ENCODE results near the gene PDE1A.

DNA sequence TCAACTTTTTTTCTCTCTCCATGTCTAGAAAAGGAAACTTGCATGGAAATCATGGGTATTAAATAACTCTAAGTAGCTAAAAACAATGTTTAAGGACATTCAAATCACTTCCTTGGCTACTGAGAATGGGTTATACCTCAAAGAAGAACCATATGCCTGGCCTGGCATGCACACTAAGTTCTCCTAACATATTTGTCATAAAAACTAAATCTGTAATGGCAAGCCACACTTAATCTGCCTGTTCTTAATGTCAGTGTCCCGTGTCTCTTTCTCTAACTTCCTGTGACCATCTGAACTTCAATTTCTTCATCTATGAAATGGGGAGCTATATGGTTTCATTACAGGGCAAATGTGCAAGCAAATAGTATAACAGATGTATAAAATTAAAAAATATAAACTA, 11.1 kb downstream of the PDE1A start:
- TF ChIP-seq, protein P1, sequence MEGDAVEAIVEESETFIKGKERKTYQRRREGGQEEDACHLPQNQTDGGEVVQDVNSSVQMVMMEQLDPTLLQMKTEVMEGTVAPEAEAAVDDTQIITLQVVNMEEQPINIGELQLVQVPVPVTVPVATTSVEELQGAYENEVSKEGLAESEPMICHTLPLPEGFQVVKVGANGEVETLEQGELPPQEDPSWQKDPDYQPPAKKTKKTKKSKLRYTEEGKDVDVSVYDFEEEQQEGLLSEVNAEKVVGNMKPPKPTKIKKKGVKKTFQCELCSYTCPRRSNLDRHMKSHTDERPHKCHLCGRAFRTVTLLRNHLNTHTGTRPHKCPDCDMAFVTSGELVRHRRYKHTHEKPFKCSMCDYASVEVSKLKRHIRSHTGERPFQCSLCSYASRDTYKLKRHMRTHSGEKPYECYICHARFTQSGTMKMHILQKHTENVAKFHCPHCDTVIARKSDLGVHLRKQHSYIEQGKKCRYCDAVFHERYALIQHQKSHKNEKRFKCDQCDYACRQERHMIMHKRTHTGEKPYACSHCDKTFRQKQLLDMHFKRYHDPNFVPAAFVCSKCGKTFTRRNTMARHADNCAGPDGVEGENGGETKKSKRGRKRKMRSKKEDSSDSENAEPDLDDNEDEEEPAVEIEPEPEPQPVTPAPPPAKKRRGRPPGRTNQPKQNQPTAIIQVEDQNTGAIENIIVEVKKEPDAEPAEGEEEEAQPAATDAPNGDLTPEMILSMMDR (IDR thresholded peaks at IDR 0.05 in 4 of 5, conservative IDR thresholded peaks at IDR 0.05 in 1 of 5): no peak
- TF ChIP-seq POLR2A (IDR thresholded peaks at IDR 0.05): no peak
